GM19328 (cell line): ENCODE data around the gene IL12RB2.
"Not testable (repeated sequence)": the region's sequence is repeated elsewhere in the genome, so short reads cannot be mapped to it uniquely, and the experiment has no call there.

Experiments
- ATAC-seq: cut with Tn5 transposase; IDR thresholded peaks from one replicate; pipeline ENCODE4 v1.9.1; 2021; ENCODE audit warnings: mild to moderate bottlenecking, moderate library complexity; ENCODE audit not compliant: unreplicated experiment

The IL12RB2 gene

GRCh38 chr1:67393737-67394136 is 86.1 kb downstream of the IL12RB2 start:
- no peak for ATAC-seq

DNA sequence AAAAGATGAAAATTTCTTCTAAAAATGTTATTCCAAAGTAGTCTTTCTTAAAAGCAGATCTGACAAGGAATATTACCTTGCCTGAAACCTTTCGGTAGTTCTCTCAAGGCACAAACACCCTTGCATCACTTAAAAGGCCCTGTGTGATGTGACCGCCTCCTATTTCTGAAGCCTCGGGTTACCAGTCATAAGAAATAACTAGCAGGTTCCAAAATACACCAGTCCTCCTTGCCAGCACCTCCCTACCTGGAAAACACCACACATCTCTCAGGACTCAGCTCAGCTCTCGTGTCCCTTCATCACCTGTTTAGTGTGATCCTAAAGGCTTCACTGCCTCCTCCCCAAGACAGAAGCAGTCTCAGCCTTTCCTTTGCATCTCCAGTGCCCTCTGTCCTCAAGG is 86.9 kb downstream of the IL12RB2 start:
- ATAC-seq = no peak

- ATAC-seq = no peak
Observed at GRCh38 chr1:67399199-67399993, 91.7 kb downstream of the IL12RB2 start.

DNA sequence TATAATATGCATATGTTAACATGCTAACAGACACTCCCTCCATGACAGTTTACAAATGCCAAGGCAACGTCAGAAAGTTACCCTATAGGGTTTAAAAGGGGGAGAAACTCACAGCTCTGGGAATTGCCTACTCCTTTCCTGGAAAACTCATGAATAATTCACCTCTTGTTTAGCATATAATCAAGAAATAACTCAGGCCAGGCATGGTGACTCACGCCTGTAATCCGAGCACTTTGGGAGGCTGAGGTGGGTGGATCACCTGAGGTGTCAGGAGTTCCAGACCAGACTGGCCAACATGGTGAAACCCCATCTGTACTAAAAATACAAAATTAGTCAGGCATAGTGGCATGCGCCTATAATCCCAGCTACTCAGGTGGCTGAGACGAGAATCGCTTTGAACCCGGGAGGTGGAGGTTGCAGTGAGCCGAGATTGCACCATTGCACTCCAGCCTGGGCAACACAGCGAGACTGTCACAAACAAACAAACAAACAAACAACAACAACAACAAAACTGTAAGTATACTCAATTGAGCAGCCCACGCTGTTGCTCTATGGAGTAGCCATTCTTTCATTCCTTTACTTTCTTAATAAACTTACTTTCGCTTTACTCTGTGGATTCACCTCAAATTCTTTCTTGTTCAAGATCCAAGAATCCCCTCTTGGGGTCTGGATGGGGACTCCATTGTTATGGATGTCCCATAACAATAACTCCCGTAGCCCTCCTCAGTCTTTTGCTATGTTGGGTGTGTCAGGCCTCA is 92.5 kb downstream of the IL12RB2 start:
- not testable (repeated sequence) for ATAC-seq

DNA sequence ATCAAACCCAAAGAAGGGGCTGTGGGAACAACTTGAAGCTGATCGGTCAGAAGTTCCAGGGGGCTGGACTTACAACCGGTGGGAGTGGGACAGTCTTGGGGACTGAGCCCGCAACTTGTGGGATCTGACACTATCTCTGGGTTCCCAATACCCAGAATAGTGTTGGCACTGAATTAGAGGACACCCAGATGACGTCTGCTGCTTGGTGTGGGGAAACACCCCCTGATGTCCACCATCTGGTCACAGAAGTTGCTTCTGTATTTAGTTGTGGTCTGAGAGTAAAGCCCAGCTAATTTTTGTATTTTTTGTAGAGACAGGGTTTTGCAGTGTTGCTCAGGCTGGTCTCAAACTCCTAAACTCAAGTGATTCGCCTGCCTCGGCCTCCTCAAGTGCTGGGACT is 93.8 kb downstream of the IL12RB2 start:
- no peak for ATAC-seq

GRCh38 chr1:67404212-67404620 is 96.5 kb downstream of the IL12RB2 start:
- no peak for ATAC-seq

DNA sequence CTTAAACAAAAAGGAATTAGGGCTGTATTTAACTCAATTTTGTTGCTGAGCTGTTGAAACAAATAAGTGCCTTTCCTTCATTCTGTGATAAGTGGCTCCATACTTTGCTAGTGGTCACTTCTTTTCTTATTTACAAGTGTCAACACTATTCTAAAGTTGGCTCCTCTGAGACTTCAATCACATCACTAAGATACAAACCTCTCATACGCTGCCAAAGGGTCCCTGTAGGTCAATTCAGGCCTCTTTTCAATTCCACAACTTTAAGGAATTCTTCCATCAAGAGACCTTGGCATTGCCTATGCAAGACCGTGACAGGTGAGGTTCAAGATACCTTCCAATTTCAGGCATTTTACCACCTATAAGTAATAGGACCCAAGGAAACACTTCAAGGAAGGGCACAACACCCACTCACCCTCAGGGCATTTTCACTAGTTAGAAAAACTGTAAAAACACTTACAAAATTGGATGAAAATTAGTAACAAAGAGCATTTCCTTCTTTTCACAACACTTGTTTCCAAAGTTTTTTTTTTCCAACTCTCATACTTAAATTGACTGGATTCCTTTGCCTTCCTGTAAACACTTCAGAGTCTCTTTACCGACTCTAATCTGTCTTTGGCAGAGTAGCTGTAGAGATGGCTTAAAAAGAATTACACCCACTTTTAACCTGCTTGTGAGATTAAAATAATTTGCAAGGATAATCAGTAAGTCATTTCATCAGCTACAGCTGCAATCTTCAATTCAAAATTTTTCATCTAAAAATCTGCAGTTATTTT is 98.0 kb downstream of the IL12RB2 start:
- no peak for ATAC-seq

- no peak for ATAC-seq
Observed at GRCh38 chr1:67407498-67407897, 99.8 kb downstream of the IL12RB2 start.

DNA sequence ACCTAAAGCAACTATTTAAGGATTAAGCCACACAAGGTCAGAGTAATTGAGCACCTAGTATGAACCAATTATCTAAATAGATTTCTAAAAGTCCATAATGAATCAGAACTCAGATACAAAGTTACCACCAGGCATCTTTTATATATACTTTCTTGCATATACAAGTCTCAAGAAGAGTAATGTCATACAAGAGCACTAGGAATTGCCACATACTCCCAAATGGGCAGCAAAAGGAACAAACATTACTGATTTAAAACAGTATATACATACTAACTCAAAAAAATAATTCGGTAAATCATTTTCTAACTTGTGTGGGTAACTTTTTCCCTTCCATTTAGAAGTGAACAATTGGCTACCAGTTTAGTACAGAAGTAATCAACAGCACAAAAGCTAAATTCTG is 100.5 kb downstream of the IL12RB2 start:
- no peak for ATAC-seq

GRCh38 chr1:67413101-67413500 is 105.4 kb downstream of the IL12RB2 start:
- not testable (repeated sequence) for ATAC-seq

- no peak for ATAC-seq
Observed at GRCh38 chr1:67414574-67414973, 106.9 kb downstream of the IL12RB2 start.

DNA sequence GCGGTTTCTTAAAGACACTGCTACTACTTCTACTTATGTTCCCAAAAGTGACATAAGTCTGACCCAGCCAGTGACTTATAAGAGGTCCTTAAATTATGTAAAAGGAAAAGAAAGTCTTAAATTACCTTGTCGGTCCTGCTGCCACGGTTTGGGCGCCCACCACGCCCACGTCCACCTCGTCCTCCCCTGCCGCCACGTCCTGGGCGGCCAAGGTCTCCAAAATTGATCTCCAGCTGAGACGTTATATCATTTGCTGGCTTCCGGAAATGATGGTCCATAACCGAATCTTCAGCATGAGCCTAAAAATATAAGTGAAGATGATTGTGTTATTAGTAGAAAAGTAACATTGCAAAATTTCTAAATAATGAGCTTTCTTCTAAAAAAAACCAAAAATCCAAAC is 107.4 kb downstream of the IL12RB2 start:
- ATAC-seq = no peak

GRCh38 chr1:67417733-67418132 is 110.1 kb downstream of the IL12RB2 start:
- ATAC-seq = not testable (repeated sequence)

- ATAC-seq = no peak
Observed at GRCh38 chr1:67418839-67419586, 111.3 kb downstream of the IL12RB2 start.

- ATAC-seq = no peak
Observed at GRCh38 chr1:67420835-67421492, 113.3 kb downstream of the IL12RB2 start.

GRCh38 chr1:67427465-67427864 is 119.8 kb downstream of the IL12RB2 start:
- ATAC-seq = no peak

DNA sequence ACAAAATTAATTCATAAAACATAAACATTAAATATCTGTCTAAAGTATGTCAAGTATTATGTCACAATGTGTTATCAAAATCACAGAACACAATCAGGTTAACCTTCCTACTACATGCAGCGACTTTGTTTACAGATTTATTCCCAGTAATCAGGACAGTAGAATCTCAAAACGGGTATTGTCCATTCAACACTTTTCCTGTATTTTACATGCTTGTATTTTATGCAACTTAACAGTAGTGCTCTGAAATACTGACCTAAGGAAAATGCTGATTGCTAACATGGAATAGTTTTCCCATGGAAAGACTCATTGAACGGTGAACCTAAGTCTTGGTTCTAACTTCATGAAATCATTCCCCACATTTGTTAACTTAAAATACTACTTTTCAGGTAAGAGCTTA is 120.3 kb downstream of the IL12RB2 start:
- ATAC-seq = no peak

DNA sequence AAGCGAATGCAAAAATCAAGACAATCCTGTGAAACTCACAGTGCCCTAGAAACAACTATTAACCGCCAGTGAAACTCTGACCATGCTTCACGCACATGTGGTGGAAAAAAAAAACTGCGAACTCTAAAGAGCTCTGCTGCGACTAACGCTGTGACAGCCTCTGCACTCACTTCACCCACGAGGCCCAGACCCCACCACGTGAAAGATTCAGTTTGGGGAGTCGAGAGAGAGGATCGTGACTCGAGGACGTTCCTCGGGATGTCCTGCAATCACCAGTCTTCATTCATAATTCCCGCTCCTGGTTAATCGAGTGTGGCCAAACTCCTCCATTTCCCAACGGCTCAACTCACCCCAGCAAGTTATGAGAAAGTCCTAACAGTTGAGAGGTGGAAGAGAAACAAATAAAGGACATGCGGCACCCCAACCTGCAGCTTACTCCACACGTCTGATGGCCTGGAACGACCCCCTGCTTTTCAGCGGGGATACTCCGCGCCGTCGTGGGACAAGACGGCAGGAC is 121.4 kb downstream of the IL12RB2 start:
- no peak for ATAC-seq

GRCh38 chr1:67429528-67430357 is 122.1 kb downstream of the IL12RB2 start:
- peak; percentile 6 for ATAC-seq
